ENCODE results near the gene WHRN.

The WHRN gene

GRCh38 chr9:114356792-114357191 is 148.5 kb downstream of the WHRN start:
- DNase-seq: no peak

- no peak for DNase-seq
These were observed 149.5 kb downstream of the WHRN start for GRCh38 chr9:114355821-114356220.

Measured in stimulated activated CD4-positive, alpha-beta T cell treated with anti-CD3 and anti-CD28 coated beads, Interleukin-2, amount 100 ng/mL, for 48 hours (primary cell).